HCT116 (cell line): ENCODE data around the gene SLC22A12. TPM values are rescaled to one million over a fixed set of nuclear protein-coding genes. Genes with fewer than 3 reads are reported as not detected.

ENCODE experiments used
- ATAC-seq: fragments of 200-7000 bp; cut with Tn5 transposase; 2 replicates; pipeline ENCODE4 v1.9.1; 2020; ENCODE audit warnings: mild to moderate bottlenecking, moderate library complexity
- BruUV-seq: library from RNA; stranded (reverse); fragments of 400-500 nt; replicated peaks from 2 replicates; lab custom pipeline; 2021; lab: Mats Ljungman, UMichigan
- CTCF ChIA-PET: fragments of 300-600 bp; sonication (Branson Sonifier 250); formaldehyde crosslinking; loops from one replicate; lab custom pipeline; 2021; ENCODE audit warnings: antibody characterized with exemption; lab: Charles Lee
- POLR2A ChIA-PET: fragments of 300-600, 350-600 bp; sonication (Branson Sonifier 250); formaldehyde crosslinking; loops from one replicate; lab custom pipeline; 2021; ENCODE audit warnings: antibody characterized with exemption; lab: Charles Lee
- RAD21 ChIA-PET, 2 experiments: fragments of 300-600 bp; sonication (Branson Sonifier 250); formaldehyde crosslinking; loops; one replicate each; lab custom pipeline; 2023; ENCODE audit warnings: low total read pairs in 2 of 2; ENCODE audit not compliant: uncharacterized antibody in 2 of 2, unreplicated experiment in 2 of 2, low non-redundant PET in 1 of 2; lab: Charles Lee
- DNase-seq: peaks from one replicate; pipeline ENCODE4 v3.0.0-alpha.2; 2010; ENCODE audit warnings: low read depth, low spot score
- H2AFZ ChIP-seq: fragments of 200-600 bp; shearing (Covaris generic), sonication (generic); 2 replicates; pipeline ENCODE4 v1.6.1; 2017; ENCODE audit warnings: low read depth, mixed run types, mixed read lengths, antibody characterized with exemption, low read length; ENCODE audit not compliant: poor library complexity, severe bottlenecking
- H3K27ac ChIP-seq: 2 replicates; pipeline ENCODE4 v1.5.1; 2012; ENCODE audit warnings: low read depth, low read length
- H3K27me3 ChIP-seq: fragments of 200-600 bp; sonication (generic); 2 replicates; pipeline ENCODE4 v1.6.1; 2016; ENCODE audit warnings: mixed run types, low read length, mixed read lengths; ENCODE audit not compliant: insufficient read depth
- H3K36me3 ChIP-seq, 2 experiments: fragments of 200-500 bp in 1 of 2; fragments of 200-600 bp in 1 of 2; sonication (Bioruptor generic) in 1 of 2; sonication (generic) in 1 of 2; 2 replicates each; pipeline versions ENCODE4 v1.5.1 to v1.6.1; 2014 to 2016; ENCODE audit warnings: low read length in 2 of 2, inconsistent platforms in 1 of 2, mixed read lengths in 1 of 2, mixed run types in 1 of 2; ENCODE audit not compliant: insufficient read depth in 2 of 2, control insufficient read depth in 1 of 2
- H3K4me1 ChIP-seq, 2 experiments: fragments of 200-600 bp in 1 of 2; sonication (generic) in 1 of 2; 2 replicates each; pipeline versions ENCODE4 v1.5.1 to v1.6.1; 2012 to 2017; ENCODE audit warnings: low read length in 2 of 2, inconsistent platforms in 1 of 2, mild to moderate bottlenecking in 1 of 2, mixed read lengths in 1 of 2, mixed run types in 1 of 2, moderate library complexity in 1 of 2; ENCODE audit not compliant: insufficient read depth in 2 of 2, control insufficient read depth in 1 of 2
- H3K4me2 ChIP-seq: fragments of 200-600 bp; sonication (generic); 2 replicates; pipeline ENCODE4 v1.6.1; 2017; ENCODE audit warnings: mixed run types, low read length, mixed read lengths
- H3K4me3 ChIP-seq, 2 experiments: fragments of 200-600 bp in 1 of 2; sonication (generic) in 1 of 2; replicated peaks in 1 of 2; 2 replicates each; pipeline ENCODE4 v1.5.1; 2011 to 2016; ENCODE audit warnings: low read length in 2 of 2, control low read depth in 1 of 2, low read depth in 1 of 2, mild to moderate bottlenecking in 1 of 2, mixed read lengths in 1 of 2, mixed run types in 1 of 2
- H3K79me2 ChIP-seq: fragments of 200-600 bp; sonication (generic); 2 replicates; pipeline ENCODE4 v1.6.1; 2017; ENCODE audit warnings: mild to moderate bottlenecking, mixed run types, low read length, moderate library complexity, mixed read lengths; ENCODE audit not compliant: insufficient read depth
- H3K9ac ChIP-seq: fragments of 200-600 bp; sonication (generic); 2 replicates; pipeline ENCODE4 v1.6.1; 2016; ENCODE audit warnings: low read length, mixed read lengths
- H3K9me2 ChIP-seq: fragments of 200-600 bp; sonication (generic), shearing (Covaris generic); 2 replicates; pipeline ENCODE4 v1.6.1; 2017; ENCODE audit warnings: mixed run types, mild to moderate bottlenecking, moderate library complexity; ENCODE audit not compliant: insufficient read depth
- H3K9me3 ChIP-seq, 2 experiments: fragments of 200-500 bp in 1 of 2; fragments of 200-600 bp in 1 of 2; sonication (Bioruptor generic) in 1 of 2; sonication (generic) in 1 of 2; 2 replicates each; pipeline ENCODE4 v1.6.1; 2014 to 2017; ENCODE audit warnings: low read length in 2 of 2, mixed read lengths in 2 of 2, inconsistent platforms in 1 of 2, low read depth in 1 of 2, mild to moderate bottlenecking in 1 of 2, mixed run types in 1 of 2, moderate library complexity in 1 of 2; ENCODE audit not compliant: control insufficient read depth in 1 of 2, insufficient read depth in 1 of 2
- H4K20me1 ChIP-seq: fragments of 200-600 bp; sonication (generic), shearing (Covaris generic); 2 replicates; pipeline ENCODE4 v1.6.1; 2017; ENCODE audit warnings: mixed run types, mild to moderate bottlenecking, moderate library complexity; ENCODE audit not compliant: insufficient read depth
- CBX3 ChIP-seq: IDR thresholded peaks from 2 replicates; pipeline ENCODE4 v1.6.1; 2012; ENCODE audit warnings: low read depth
- EZH2phosphoT487 ChIP-seq: fragments of 200-600 bp; IDR thresholded peaks from 2 replicates; pipeline ENCODE4 v1.6.1; 2018; ENCODE audit warnings: antibody characterized with exemption, borderline replicate concordance
- FOSL1 ChIP-seq: IDR thresholded peaks from 2 replicates; pipeline ENCODE4 v1.6.1; 2012; ENCODE audit warnings: low read depth
- POLR2A ChIP-seq: IDR thresholded peaks from 2 replicates; pipeline ENCODE4 v1.7.0; 2011; ENCODE audit warnings: borderline replicate concordance; ENCODE audit not compliant: insufficient read depth, insufficient read length; ENCODE audit errors: extremely low read depth
- POLR2AphosphoS5 ChIP-seq: IDR thresholded peaks from 2 replicates; pipeline ENCODE4 v1.6.1; 2011; ENCODE audit warnings: mild to moderate bottlenecking, low read depth, low read length, moderate library complexity
- SIN3A ChIP-seq: IDR thresholded peaks from 2 replicates; pipeline ENCODE4 v1.6.1; 2012; ENCODE audit warnings: low read depth
- SRF ChIP-seq: IDR thresholded peaks from 2 replicates; pipeline ENCODE4 v1.6.1; 2012; ENCODE audit warnings: low read depth
- TCF7L2 ChIP-seq: IDR thresholded peaks from 2 replicates; pipeline ENCODE4 v1.7.0; 2011; ENCODE audit warnings: borderline replicate concordance, inconsistent platforms; ENCODE audit not compliant: insufficient read depth, insufficient read length; ENCODE audit errors: extremely low read depth
- ZFX ChIP-seq: fragments of 450-650 bp; IDR thresholded peaks from 2 replicates; pipeline ENCODE4 v1.6.1; 2017
- intact Hi-C: fragments of 100-400 bp; cut with micrococcal nuclease; formaldehyde crosslinking; loops from 2 replicates; pipeline ENCODE4 v1.10.0; 2022
- total RNA-seq: library from RNA; stranded (reverse); gene quantifications from one replicate; pipeline ENCODE4 v1.2.1, GENCODE V29; 2021; ENCODE audit not compliant: unreplicated experiment
- TF ChIP-seq, protein P1 (sequence below): IDR thresholded peaks from 2 replicates; pipeline ENCODE4 v1.6.1; 2012; ENCODE audit warnings: low read depth
- TF ChIP-seq, protein P2 (sequence below): IDR thresholded peaks from 2 replicates; pipeline ENCODE4 v1.6.1; 2011; ENCODE audit warnings: mild to moderate bottlenecking, low read length, moderate library complexity; ENCODE audit not compliant: insufficient replicate concordance; ENCODE audit errors: extremely low read depth
- TF ChIP-seq, protein P3 (sequence below): IDR thresholded peaks from 2 replicates; pipeline ENCODE4 v1.6.1; 2012
- TF ChIP-seq, protein P4 (sequence below), 3 experiments: fragments of 200-600 bp in 1 of 3; sonication (generic) in 1 of 3; IDR thresholded peaks in 2 of 3; conservative IDR thresholded peaks in 1 of 3; 2 replicates each; pipeline ENCODE4 v1.5.1; 2012 to 2017; ENCODE audit warnings: low read depth in 2 of 3, low read length in 2 of 3, antibody characterized with exemption in 1 of 3, borderline replicate concordance in 1 of 3, control low read depth in 1 of 3, mild to moderate bottlenecking in 1 of 3, mixed read lengths in 1 of 3, mixed run types in 1 of 3, moderate library complexity in 1 of 3; ENCODE audit not compliant: insufficient read depth in 1 of 3

The SLC22A12 gene
- total RNA-seq, 1 experiment from 2014 or later: not detected

DNA sequence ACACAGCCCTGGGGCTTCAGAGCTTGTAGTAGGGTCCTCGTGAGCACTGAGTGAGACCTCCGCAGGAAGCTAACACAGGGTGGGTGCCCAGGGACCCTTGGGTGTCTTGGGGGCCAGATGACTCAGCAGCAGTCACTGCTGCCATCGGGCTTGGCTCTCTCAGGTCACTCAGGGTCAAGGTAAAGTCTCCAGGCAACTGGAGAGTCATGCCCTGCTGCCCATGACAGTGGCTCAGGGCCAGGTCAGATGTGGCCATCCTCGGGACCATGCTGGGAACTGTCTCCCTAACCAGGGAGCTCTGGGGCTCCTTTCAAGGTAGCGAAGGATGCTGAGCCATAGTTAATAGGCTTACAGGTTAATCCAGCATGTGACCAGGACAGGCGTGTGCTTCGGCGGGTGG, 44.4 kb upstream of the SLC22A12 start (continued):
- TF ChIP-seq, protein P1, sequence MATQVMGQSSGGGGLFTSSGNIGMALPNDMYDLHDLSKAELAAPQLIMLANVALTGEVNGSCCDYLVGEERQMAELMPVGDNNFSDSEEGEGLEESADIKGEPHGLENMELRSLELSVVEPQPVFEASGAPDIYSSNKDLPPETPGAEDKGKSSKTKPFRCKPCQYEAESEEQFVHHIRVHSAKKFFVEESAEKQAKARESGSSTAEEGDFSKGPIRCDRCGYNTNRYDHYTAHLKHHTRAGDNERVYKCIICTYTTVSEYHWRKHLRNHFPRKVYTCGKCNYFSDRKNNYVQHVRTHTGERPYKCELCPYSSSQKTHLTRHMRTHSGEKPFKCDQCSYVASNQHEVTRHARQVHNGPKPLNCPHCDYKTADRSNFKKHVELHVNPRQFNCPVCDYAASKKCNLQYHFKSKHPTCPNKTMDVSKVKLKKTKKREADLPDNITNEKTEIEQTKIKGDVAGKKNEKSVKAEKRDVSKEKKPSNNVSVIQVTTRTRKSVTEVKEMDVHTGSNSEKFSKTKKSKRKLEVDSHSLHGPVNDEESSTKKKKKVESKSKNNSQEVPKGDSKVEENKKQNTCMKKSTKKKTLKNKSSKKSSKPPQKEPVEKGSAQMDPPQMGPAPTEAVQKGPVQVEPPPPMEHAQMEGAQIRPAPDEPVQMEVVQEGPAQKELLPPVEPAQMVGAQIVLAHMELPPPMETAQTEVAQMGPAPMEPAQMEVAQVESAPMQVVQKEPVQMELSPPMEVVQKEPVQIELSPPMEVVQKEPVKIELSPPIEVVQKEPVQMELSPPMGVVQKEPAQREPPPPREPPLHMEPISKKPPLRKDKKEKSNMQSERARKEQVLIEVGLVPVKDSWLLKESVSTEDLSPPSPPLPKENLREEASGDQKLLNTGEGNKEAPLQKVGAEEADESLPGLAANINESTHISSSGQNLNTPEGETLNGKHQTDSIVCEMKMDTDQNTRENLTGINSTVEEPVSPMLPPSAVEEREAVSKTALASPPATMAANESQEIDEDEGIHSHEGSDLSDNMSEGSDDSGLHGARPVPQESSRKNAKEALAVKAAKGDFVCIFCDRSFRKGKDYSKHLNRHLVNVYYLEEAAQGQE: no peak

DNA sequence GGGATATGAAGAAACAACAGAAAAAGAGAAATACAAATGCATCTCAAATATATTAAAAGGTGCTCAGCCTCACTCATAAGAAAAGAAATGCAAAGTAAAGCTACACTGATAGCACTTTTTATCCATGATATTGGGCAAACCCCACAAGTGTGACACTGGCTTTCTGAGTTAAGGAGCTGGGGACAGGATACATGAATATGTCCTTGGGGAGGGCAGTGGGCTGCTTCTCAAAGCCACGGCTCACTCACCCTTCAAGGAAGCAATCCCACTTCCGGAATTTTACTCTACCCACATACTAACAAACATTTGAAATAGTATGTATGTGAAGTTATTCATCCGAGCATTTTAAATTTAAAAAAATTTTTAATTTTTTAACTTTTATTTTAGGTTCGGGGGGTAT, 41.1 kb upstream of the SLC22A12 start:
- ChIA-PET CTCF (interaction anchor here (0.7 kb wide), 1 partner anchor 99 kb away, joined by 3 read pairs; no protein-coding TSS in a partner anchor), POLR2A (no interaction called here)
- no TSS peak for BruUV-seq
- TF ChIP-seq, protein P1: no peak
- TF ChIP-seq, protein P2, sequence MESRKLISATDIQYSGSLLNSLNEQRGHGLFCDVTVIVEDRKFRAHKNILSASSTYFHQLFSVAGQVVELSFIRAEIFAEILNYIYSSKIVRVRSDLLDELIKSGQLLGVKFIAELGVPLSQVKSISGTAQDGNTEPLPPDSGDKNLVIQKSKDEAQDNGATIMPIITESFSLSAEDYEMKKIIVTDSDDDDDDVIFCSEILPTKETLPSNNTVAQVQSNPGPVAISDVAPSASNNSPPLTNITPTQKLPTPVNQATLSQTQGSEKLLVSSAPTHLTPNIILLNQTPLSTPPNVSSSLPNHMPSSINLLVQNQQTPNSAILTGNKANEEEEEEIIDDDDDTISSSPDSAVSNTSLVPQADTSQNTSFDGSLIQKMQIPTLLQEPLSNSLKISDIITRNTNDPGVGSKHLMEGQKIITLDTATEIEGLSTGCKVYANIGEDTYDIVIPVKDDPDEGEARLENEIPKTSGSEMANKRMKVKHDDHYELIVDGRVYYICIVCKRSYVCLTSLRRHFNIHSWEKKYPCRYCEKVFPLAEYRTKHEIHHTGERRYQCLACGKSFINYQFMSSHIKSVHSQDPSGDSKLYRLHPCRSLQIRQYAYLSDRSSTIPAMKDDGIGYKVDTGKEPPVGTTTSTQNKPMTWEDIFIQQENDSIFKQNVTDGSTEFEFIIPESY: no peak
- TF ChIP-seq CBX3: no peak
- no peak for TF ChIP-seq SIN3A
- no peak for TF ChIP-seq ZFX
- TF ChIP-seq SRF: no peak
- no peak for TF ChIP-seq EZH2phosphoT487
- TF ChIP-seq, protein P3, sequence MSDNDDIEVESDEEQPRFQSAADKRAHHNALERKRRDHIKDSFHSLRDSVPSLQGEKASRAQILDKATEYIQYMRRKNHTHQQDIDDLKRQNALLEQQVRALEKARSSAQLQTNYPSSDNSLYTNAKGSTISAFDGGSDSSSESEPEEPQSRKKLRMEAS: no peak
- TF ChIP-seq TCF7L2: no peak
- no peak for TF ChIP-seq POLR2AphosphoS5
- TF ChIP-seq POLR2A: no peak
- TF ChIP-seq FOSL1: no peak
- TF ChIP-seq, protein P4, sequence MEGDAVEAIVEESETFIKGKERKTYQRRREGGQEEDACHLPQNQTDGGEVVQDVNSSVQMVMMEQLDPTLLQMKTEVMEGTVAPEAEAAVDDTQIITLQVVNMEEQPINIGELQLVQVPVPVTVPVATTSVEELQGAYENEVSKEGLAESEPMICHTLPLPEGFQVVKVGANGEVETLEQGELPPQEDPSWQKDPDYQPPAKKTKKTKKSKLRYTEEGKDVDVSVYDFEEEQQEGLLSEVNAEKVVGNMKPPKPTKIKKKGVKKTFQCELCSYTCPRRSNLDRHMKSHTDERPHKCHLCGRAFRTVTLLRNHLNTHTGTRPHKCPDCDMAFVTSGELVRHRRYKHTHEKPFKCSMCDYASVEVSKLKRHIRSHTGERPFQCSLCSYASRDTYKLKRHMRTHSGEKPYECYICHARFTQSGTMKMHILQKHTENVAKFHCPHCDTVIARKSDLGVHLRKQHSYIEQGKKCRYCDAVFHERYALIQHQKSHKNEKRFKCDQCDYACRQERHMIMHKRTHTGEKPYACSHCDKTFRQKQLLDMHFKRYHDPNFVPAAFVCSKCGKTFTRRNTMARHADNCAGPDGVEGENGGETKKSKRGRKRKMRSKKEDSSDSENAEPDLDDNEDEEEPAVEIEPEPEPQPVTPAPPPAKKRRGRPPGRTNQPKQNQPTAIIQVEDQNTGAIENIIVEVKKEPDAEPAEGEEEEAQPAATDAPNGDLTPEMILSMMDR (IDR thresholded peaks at IDR 0.05 in 2 of 3, conservative IDR thresholded peaks at IDR 0.05 in 1 of 3; ENCODE audit: borderline replicate concordance in 1 of 3, insufficient read depth in 1 of 3, low read depth in 2 of 3, low read length in 2 of 3): no peak

More for the DNA sequence above, 41.1 kb upstream of the SLC22A12 start:
- Histone ChIP-seq H3K4me2 (no peak overlapping the region), H3K4me3 (no peak overlapping the region), H3K4me1 (peaks cover 11 to 18% of the 10 kb centered on the region in 2 experiments), H3K27ac (no peak overlapping the region), H3K9ac (no peak overlapping the region), H2AFZ (no peak overlapping the region), H3K27me3 (no peaks in the 10 kb centered on the region), H4K20me1 (no peaks in the 10 kb centered on the region), H3K36me3 (no peaks in the 10 kb centered on the region), H3K9me2 (no peaks in the 10 kb centered on the region), H3K9me3 (no peaks in the 10 kb centered on the region), H3K79me2 (no peaks in the 10 kb centered on the region)
- no peak for DNase-seq
- ATAC-seq: no peak
- intact Hi-C loops: loop anchor here (5.0 kb wide), 2 partner anchors 172 to 192 kb away; partner anchors contain the start of genes NRXN2 and RASGRP2
- RAD21 ChIA-PET: no interaction called here
